Measurements from ENCODE around the gene BTBD10.

The BTBD10 gene

GRCh38 chr11:13380731-13381130 is 82.3 kb downstream of the BTBD10 start:
- H3K4me3 ChIP-seq (ENCODE audit: low read depth, low read length) = no peak overlapping the region
- no peak for DNase-seq (ENCODE audit: low read depth)
- TF ChIP-seq CTCF (IDR thresholded peaks at IDR 0.05; ENCODE audit: insufficient read depth, low read depth, low read length, missing control alignments) = no peak

- no peak overlapping the region for H3K4me3 ChIP-seq (ENCODE audit: low read depth, low read length)
- DNase-seq (ENCODE audit: low read depth) = no peak
- no peak for TF ChIP-seq CTCF (IDR thresholded peaks at IDR 0.05; ENCODE audit: insufficient read depth, low read depth, low read length, missing control alignments)
These were observed 84.7 kb downstream of the BTBD10 start for GRCh38 chr11:13378316-13378715.

GRCh38 chr11:13376838-13377237 is 86.2 kb downstream of the BTBD10 start:
- no peak for TF ChIP-seq CTCF (IDR thresholded peaks at IDR 0.05; ENCODE audit: insufficient read depth, low read depth, low read length, missing control alignments)
- no peak overlapping the region for H3K4me3 ChIP-seq (ENCODE audit: low read depth, low read length)
- DNase-seq (ENCODE audit: low read depth) = no peak

GRCh38 chr11:13376402-13376801 is 86.6 kb downstream of the BTBD10 start:
- no peak for TF ChIP-seq CTCF (IDR thresholded peaks at IDR 0.05; ENCODE audit: insufficient read depth, low read depth, low read length, missing control alignments)

GRCh38 chr11:13375798-13376197 is 87.2 kb downstream of the BTBD10 start:
- H3K4me3 ChIP-seq (ENCODE audit: low read depth, low read length) = no peak overlapping the region
- no peak for TF ChIP-seq CTCF (IDR thresholded peaks at IDR 0.05; ENCODE audit: insufficient read depth, low read depth, low read length, missing control alignments)
- DNase-seq (ENCODE audit: low read depth) = no peak

More at GRCh38 chr11:13376402-13376801, 86.6 kb downstream of the BTBD10 start:
- DNase-seq (ENCODE audit: low read depth) = no peak
- no peak overlapping the region for H3K4me3 ChIP-seq (ENCODE audit: low read depth, low read length)

GRCh38 chr11:13373216-13373615 is 89.8 kb downstream of the BTBD10 start:
- no peak for TF ChIP-seq CTCF (IDR thresholded peaks at IDR 0.05; ENCODE audit: insufficient read depth, low read depth, low read length, missing control alignments)
- H3K4me3 ChIP-seq (ENCODE audit: low read depth, low read length) = no peak overlapping the region
- DNase-seq (ENCODE audit: low read depth) = no peak

- no peak for DNase-seq (ENCODE audit: low read depth)
- no peak for TF ChIP-seq CTCF (IDR thresholded peaks at IDR 0.05; ENCODE audit: insufficient read depth, low read depth, low read length, missing control alignments)
- H3K4me3 ChIP-seq (ENCODE audit: low read depth, low read length) = no peak overlapping the region
These were observed 95.0 kb downstream of the BTBD10 start for GRCh38 chr11:13368041-13368446.
